H1 (cell line): ENCODE measurements around the gene TAC4. TPM values are rescaled to one million over a fixed set of nuclear protein-coding genes. Genes with fewer than 3 reads are reported as not detected.

Source experiments
- EZH2 ChIP-seq: fragments of 200-600 bp; sonication (generic); IDR thresholded peaks from 2 replicates; pipeline ENCODE4 v1.7.1; 2012; ENCODE audit warnings: low read depth, mild to moderate bottlenecking, moderate library complexity, low read length, inconsistent platforms; ENCODE audit not compliant: severe bottlenecking
- JUN ChIP-seq: IDR thresholded peaks from 2 replicates; pipeline ENCODE4 v1.6.1; 2011; ENCODE audit warnings: low read depth, mild to moderate bottlenecking, improper control_type of control experiment, low read length
- POU5F1 ChIP-seq: IDR thresholded peaks from 2 replicates; pipeline ENCODE4 v1.6.1; 2011; ENCODE audit warnings: low read depth, mild to moderate bottlenecking, low read length, moderate library complexity
- RNF2 ChIP-seq: fragments of 200-900, 300-1000 bp; sonication (generic); IDR thresholded peaks from 2 replicates; pipeline ENCODE4 v1.7.1; 2016; ENCODE audit warnings: borderline replicate concordance, low read depth, mild to moderate bottlenecking, antibody characterized with exemption, low read length; ENCODE audit not compliant: poor library complexity, severe bottlenecking; ENCODE audit errors: missing control alignments
- RXRA ChIP-seq: IDR thresholded peaks from 2 replicates; pipeline ENCODE4 v1.6.1; 2011; ENCODE audit warnings: low read depth, mild to moderate bottlenecking, low read length, moderate library complexity; ENCODE audit not compliant: insufficient read depth
- SAP30 ChIP-seq: fragments of 300-600 bp; sonication (generic); IDR thresholded peaks from 2 replicates; pipeline ENCODE4 v1.7.1; 2012; ENCODE audit warnings: low read length, moderate library complexity, mild to moderate bottlenecking, inconsistent platforms; ENCODE audit not compliant: insufficient read depth, insufficient replicate concordance
- TEAD4 ChIP-seq: IDR thresholded peaks from 2 replicates; pipeline ENCODE4 v1.6.1; 2012; ENCODE audit warnings: low read depth, low read length, inconsistent platforms, mixed read lengths
- polyA plus RNA-seq, 7 experiments: library from polyadenylated mRNA; depleted of rRNA in 3 of 7; stranded (reverse) in 5 of 7; unstranded in 2 of 7; fragments of >200 nt in 5 of 7; fragments of 200-250 nt in 2 of 7; gene quantifications; 1 replicate in 5 of 7; 2 replicates in 1 of 7; 4 replicates in 1 of 7; pipeline versions ENCODE4 v1.2.1 to v1.2.3, GENCODE V29; 2011 to 2013; ENCODE audit warnings: missing spikeins in 2 of 7, mixed read lengths in 2 of 7
- total RNA-seq: library from RNA; stranded (reverse); fragmentation: NEBNext Ultra II Directional; extraction: Animal tissue kit (Norgen Biotek cat#: 25700); gene quantifications from 2 replicates; pipeline ENCODE4 v1.2.1, GENCODE V29; 2021
- TF ChIP-seq, protein P1 (sequence below): IDR thresholded peaks from 2 replicates; pipeline ENCODE4 v1.6.1; 2012; ENCODE audit warnings: low read length, inconsistent platforms

TAC4 gene
- total and polyA plus RNA-seq, 2 of the 8 experiments (the other 6 are each of a cell fraction or from before 2014, with no cell fraction given), result 0.15 TPM; not detected in 1

DNA sequence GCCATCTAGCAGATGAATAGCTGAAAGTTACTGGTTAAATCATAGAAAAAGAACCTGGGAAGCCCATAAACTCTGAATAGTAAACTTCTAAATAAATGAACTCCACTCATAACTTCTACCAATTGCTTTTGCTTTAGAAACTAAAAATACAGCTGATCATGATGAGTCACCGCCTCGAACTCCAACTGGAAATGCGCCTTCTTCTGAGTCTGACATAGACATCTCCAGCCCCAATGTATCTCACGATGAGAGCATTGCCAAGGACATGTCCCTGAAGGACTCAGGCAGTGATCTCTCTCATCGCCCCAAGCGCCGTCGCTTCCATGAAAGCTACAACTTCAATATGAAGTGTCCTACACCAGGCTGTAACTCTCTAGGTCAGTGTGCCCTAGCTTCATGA, 49.7 kb downstream of the TAC4 start (continued):
- TF ChIP-seq, protein P1, sequence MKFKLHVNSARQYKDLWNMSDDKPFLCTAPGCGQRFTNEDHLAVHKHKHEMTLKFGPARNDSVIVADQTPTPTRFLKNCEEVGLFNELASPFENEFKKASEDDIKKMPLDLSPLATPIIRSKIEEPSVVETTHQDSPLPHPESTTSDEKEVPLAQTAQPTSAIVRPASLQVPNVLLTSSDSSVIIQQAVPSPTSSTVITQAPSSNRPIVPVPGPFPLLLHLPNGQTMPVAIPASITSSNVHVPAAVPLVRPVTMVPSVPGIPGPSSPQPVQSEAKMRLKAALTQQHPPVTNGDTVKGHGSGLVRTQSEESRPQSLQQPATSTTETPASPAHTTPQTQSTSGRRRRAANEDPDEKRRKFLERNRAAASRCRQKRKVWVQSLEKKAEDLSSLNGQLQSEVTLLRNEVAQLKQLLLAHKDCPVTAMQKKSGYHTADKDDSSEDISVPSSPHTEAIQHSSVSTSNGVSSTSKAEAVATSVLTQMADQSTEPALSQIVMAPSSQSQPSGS, result no peak
- TF ChIP-seq POU5F1 (no peak), RXRA (no peak), TEAD4 (no peak), EZH2 (no peak), JUN (no peak), SAP30 (no peak), RNF2 (no peak)
- TF ChIP-seq, all 59 proteins: peak for 0
